ENCODE data around the gene KLHDC8B. TPM values are rescaled to one million over a fixed set of nuclear protein-coding genes. Genes with fewer than 3 reads are reported as not detected.

Gene KLHDC8B
- total RNA-seq, 5 donors from 2014 or later (not counting 1 experiment from before 2014, with no cell fraction given), result 2.0 to 7.3 (median 4.7) TPM

- H3K4me3 ChIP-seq (ENCODE audit: control insufficient read depth in 1 of 2, extremely low read depth in 1 of 2, low read length in 1 of 2), result no peak overlapping the region
- Mint-ChIP-seq H3K27ac (no peak overlapping the region), H3K36me3 (no peaks in the 10 kb centered on the region), H3K27me3 (peaks cover 16 to 19% of the 10 kb centered on the region in 2 donors), H3K4me1 (no peaks in the 10 kb centered on the region), H3K9me3 (no peaks in the 10 kb centered on the region), H3K4me3 (no peak overlapping the region)
- H3K27ac ChIP-seq (ENCODE audit: low read length), result no peak overlapping the region
- ATAC-seq (replicated peaks in 1 of 4) (no peak), DNase-seq (no peak)
- peaks cover 0 to 24% of the 10 kb centered on the region in 2 experiments for H3K27me3 ChIP-seq (replicated peaks in 1 of 2; ENCODE audit: control insufficient read depth in 2 of 2, extremely low read depth in 1 of 2, insufficient read depth in 2 of 2, low read length in 1 of 2)
- no peaks in the 10 kb centered on the region for H3K9me3 ChIP-seq
- CTCF ChIA-PET, result no interaction called here
- WGBS (ENCODE audit: insufficient coverage), result 88% methylated on average over 2 of the region's 3 CpGs
- no peaks in the 10 kb centered on the region for H3K4me1 ChIP-seq (ENCODE audit: control insufficient read depth in 1 of 2, extremely low read depth in 1 of 2, insufficient read depth in 2 of 2, low read length in 2 of 2)
- POLR2A ChIA-PET, result no interaction called here
- H3K36me3 ChIP-seq (ENCODE audit: control insufficient read depth in 2 of 2, extremely low read depth in 1 of 2, insufficient read depth in 1 of 2, low read length in 1 of 2), result no peaks in the 10 kb centered on the region
These were observed 26.8 kb downstream of the KLHDC8B start for GRCh38 chr3:49198161-49198560.

DNA sequence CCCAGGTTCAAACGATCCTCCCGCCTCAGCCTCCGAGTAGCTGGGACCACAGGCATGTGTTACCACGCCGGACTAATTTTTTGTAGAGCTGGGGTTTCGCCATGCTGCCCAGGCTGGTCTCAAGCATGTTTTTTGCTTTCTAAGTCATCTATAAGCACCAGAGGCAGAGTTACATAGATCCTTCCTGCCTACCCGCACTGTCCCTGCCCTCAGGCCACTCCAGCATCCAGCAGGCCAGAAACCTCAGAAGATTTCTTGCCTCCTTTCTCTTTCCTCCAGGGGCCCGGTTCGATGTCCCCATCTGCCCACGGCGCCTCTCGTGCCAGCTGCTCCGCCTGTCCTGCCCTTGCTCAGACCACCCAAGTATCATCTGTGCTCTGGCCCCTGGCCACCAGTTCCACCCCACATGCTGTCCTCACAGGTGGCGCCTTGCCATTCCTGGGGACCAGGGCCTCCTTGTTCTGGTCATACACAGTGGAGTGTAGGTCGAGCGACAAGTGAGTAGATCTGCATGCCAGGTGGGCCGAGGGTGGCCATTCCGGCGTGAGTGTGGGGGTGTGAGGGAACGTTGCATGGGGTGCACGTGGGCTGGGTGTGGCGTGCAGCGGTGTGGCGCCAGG lies 27.3 kb downstream of the KLHDC8B start:
- Mint-ChIP-seq H3K4me3 (no peak overlapping the region), H3K27me3 (peaks cover 17 to 19% of the 10 kb centered on the region in 2 donors), H3K36me3 (no peaks in the 10 kb centered on the region), H3K4me1 (no peaks in the 10 kb centered on the region), H3K27ac (no peak overlapping the region), H3K9me3 (no peaks in the 10 kb centered on the region)
- no peak overlapping the region for H3K27ac ChIP-seq (ENCODE audit: low read length)
- peaks cover 0 to 24% of the 10 kb centered on the region in 2 experiments for H3K27me3 ChIP-seq (replicated peaks in 1 of 2; ENCODE audit: control insufficient read depth in 2 of 2, extremely low read depth in 1 of 2, insufficient read depth in 2 of 2, low read length in 1 of 2)
- 94% methylated on average over 19 of the region's 24 CpGs for WGBS (ENCODE audit: insufficient coverage)
- no peak overlapping the region for H3K4me3 ChIP-seq (ENCODE audit: control insufficient read depth in 1 of 2, extremely low read depth in 1 of 2, low read length in 1 of 2)
- no peaks in the 10 kb centered on the region for H3K9me3 ChIP-seq
- no peaks in the 10 kb centered on the region for H3K36me3 ChIP-seq (ENCODE audit: control insufficient read depth in 2 of 2, extremely low read depth in 1 of 2, insufficient read depth in 1 of 2, low read length in 1 of 2)
- no peaks in the 10 kb centered on the region for H3K4me1 ChIP-seq (ENCODE audit: control insufficient read depth in 1 of 2, extremely low read depth in 1 of 2, insufficient read depth in 2 of 2, low read length in 2 of 2)
- ChIA-PET CTCF (no interaction called here), POLR2A (no interaction called here)
- no peak for DNase-seq
- ATAC-seq (replicated peaks in 1 of 4), result no peak

GRCh38 chr3:49199239-49199899 lies 28.0 kb downstream of the KLHDC8B start:
- CTCF ChIA-PET, result no interaction called here
- 49% methylated on average over 52 of the region's 53 CpGs for WGBS (ENCODE audit: insufficient coverage)
- Mint-ChIP-seq H3K4me1 (no peaks in the 10 kb centered on the region), H3K36me3 (no peaks in the 10 kb centered on the region), H3K27ac (no peak overlapping the region), H3K4me3 (no peak overlapping the region), H3K27me3 (peaks cover 17 to 22% of the 10 kb centered on the region in 2 donors), H3K9me3 (no peaks in the 10 kb centered on the region)
- Histone ChIP-seq H3K36me3 (ENCODE audit: control insufficient read depth in 2 of 2, extremely low read depth in 1 of 2, insufficient read depth in 1 of 2, low read length in 1 of 2) (no peaks in the 10 kb centered on the region), H3K27ac (ENCODE audit: low read length) (no peak overlapping the region), H3K9me3 (no peaks in the 10 kb centered on the region), H3K4me1 (ENCODE audit: control insufficient read depth in 1 of 2, extremely low read depth in 1 of 2, insufficient read depth in 2 of 2, low read length in 2 of 2) (no peaks in the 10 kb centered on the region), H3K27me3 (replicated peaks in 1 of 2; ENCODE audit: control insufficient read depth in 2 of 2, extremely low read depth in 1 of 2, insufficient read depth in 2 of 2, low read length in 1 of 2) (peaks cover 0 to 24% of the 10 kb centered on the region in 2 experiments), H3K4me3 (ENCODE audit: control insufficient read depth in 1 of 2, extremely low read depth in 1 of 2, low read length in 1 of 2) (no peak overlapping the region)
- ATAC-seq (replicated peaks in 1 of 4) (no peak), DNase-seq (peak in 2 of 35 experiments; percentile 3 to 6)
- POLR2A ChIA-PET, result no interaction called here

- DNase-seq (no peak), ATAC-seq (replicated peaks in 1 of 4) (no peak)
- Mint-ChIP-seq H3K27ac (no peak overlapping the region), H3K4me3 (no peak overlapping the region), H3K27me3 (peaks cover 17 to 23% of the 10 kb centered on the region in 2 donors), H3K36me3 (no peaks in the 10 kb centered on the region), H3K4me1 (no peaks in the 10 kb centered on the region), H3K9me3 (no peaks in the 10 kb centered on the region)
- Histone ChIP-seq H3K4me1 (ENCODE audit: control insufficient read depth in 1 of 2, extremely low read depth in 1 of 2, insufficient read depth in 2 of 2, low read length in 2 of 2) (no peaks in the 10 kb centered on the region), H3K9me3 (no peaks in the 10 kb centered on the region), H3K4me3 (ENCODE audit: control insufficient read depth in 1 of 2, extremely low read depth in 1 of 2, low read length in 1 of 2) (no peak overlapping the region), H3K27me3 (replicated peaks in 1 of 2; ENCODE audit: control insufficient read depth in 2 of 2, extremely low read depth in 1 of 2, insufficient read depth in 2 of 2, low read length in 1 of 2) (peaks cover 0 to 21% of the 10 kb centered on the region in 2 experiments), H3K27ac (ENCODE audit: low read length) (no peak overlapping the region), H3K36me3 (ENCODE audit: control insufficient read depth in 2 of 2, extremely low read depth in 1 of 2, insufficient read depth in 1 of 2, low read length in 1 of 2) (no peaks in the 10 kb centered on the region)
- 89% methylated on average over 15 of the region's 15 CpGs for WGBS (ENCODE audit: insufficient coverage)
- ChIA-PET POLR2A (no interaction called here), CTCF (no interaction called here)
These were observed 28.5 kb downstream of the KLHDC8B start for GRCh38 chr3:49199900-49200281.

GRCh38 chr3:49213541-49213943 lies 42.1 kb downstream of the KLHDC8B start:
- CTCF ChIA-PET, result no interaction called here
- H3K4me3 Mint-ChIP-seq, result no peak overlapping the region
- Histone ChIP-seq H3K27ac (ENCODE audit: low read length) (no peak overlapping the region), H3K4me1 (ENCODE audit: control insufficient read depth in 1 of 2, extremely low read depth in 1 of 2, insufficient read depth in 2 of 2, low read length in 2 of 2) (no peaks in the 10 kb centered on the region), H3K9me3 (no peaks in the 10 kb centered on the region), H3K4me3 (ENCODE audit: control insufficient read depth in 1 of 2, extremely low read depth in 1 of 2, low read length in 1 of 2) (no peak overlapping the region), H3K27me3 (replicated peaks in 1 of 2; ENCODE audit: control insufficient read depth in 2 of 2, extremely low read depth in 1 of 2, insufficient read depth in 2 of 2, low read length in 1 of 2) (peaks cover 0 to 11% of the 10 kb centered on the region in 2 experiments), H3K36me3 (ENCODE audit: control insufficient read depth in 2 of 2, extremely low read depth in 1 of 2, insufficient read depth in 1 of 2, low read length in 1 of 2) (no peaks in the 10 kb centered on the region)
- H3K4me1 Mint-ChIP-seq, result no peaks in the 10 kb centered on the region
- ATAC-seq (replicated peaks in 1 of 4), result no peak
- POLR2A ChIA-PET, result no interaction called here
- DNase-seq, result no peak
- H3K27ac Mint-ChIP-seq, result no peak overlapping the region
- H3K36me3 Mint-ChIP-seq, result no peaks in the 10 kb centered on the region
- peaks cover 1 to 6% of the 10 kb centered on the region in 2 donors for H3K27me3 Mint-ChIP-seq
- no peaks in the 10 kb centered on the region for H3K9me3 Mint-ChIP-seq
- 92% methylated on average over 15 of the region's 15 CpGs for WGBS (ENCODE audit: insufficient coverage)

- H3K4me3 ChIP-seq (ENCODE audit: control insufficient read depth in 1 of 2, extremely low read depth in 1 of 2, low read length in 1 of 2), result no peak overlapping the region
- no peaks in the 10 kb centered on the region for H3K9me3 ChIP-seq
- no CpG with 5 or more reads among the region's 2 CpGs for WGBS (ENCODE audit: insufficient coverage)
- DNase-seq (no peak), ATAC-seq (replicated peaks in 1 of 4) (no peak)
- H3K27ac Mint-ChIP-seq, result no peak overlapping the region
- H3K4me3 Mint-ChIP-seq, result no peak overlapping the region
- no peaks in the 10 kb centered on the region for H3K36me3 ChIP-seq (ENCODE audit: control insufficient read depth in 2 of 2, extremely low read depth in 1 of 2, insufficient read depth in 1 of 2, low read length in 1 of 2)
- H3K36me3 Mint-ChIP-seq, result no peaks in the 10 kb centered on the region
- POLR2A ChIA-PET, result no interaction called here
- no peaks in the 10 kb centered on the region for H3K4me1 Mint-ChIP-seq
- no peaks in the 10 kb centered on the region for H3K9me3 Mint-ChIP-seq
- peaks cover 1 to 6% of the 10 kb centered on the region in 2 donors for H3K27me3 Mint-ChIP-seq
- no peak overlapping the region for H3K27ac ChIP-seq (ENCODE audit: low read length)
- CTCF ChIA-PET, result no interaction called here
- H3K4me1 ChIP-seq (ENCODE audit: control insufficient read depth in 1 of 2, extremely low read depth in 1 of 2, insufficient read depth in 2 of 2, low read length in 2 of 2), result no peaks in the 10 kb centered on the region
- peaks cover 0 to 11% of the 10 kb centered on the region in 2 experiments for H3K27me3 ChIP-seq (replicated peaks in 1 of 2; ENCODE audit: control insufficient read depth in 2 of 2, extremely low read depth in 1 of 2, insufficient read depth in 2 of 2, low read length in 1 of 2)
These were observed 42.6 kb downstream of the KLHDC8B start for GRCh38 chr3:49213998-49214397.

Measured in T-cell (primary cell).